HepG2 (cell line): ENCODE results near the gene MAGIX. TPM values are rescaled to one million over a fixed set of nuclear protein-coding genes. Genes with fewer than 3 reads are reported as not detected.

ENCODE experiments used
- ELF3 ChIP-seq: IDR thresholded peaks from 2 replicates; pipeline ENCODE4 v1.6.1; 2016; ENCODE audit warnings: missing genetic modification reagents, missing compliant biosample characterization
- KDM3A ChIP-seq: IDR thresholded peaks from 2 replicates; pipeline ENCODE4 v1.6.1; 2018; ENCODE audit warnings: low read depth, missing compliant biosample characterization
- NFKBIZ ChIP-seq: IDR thresholded peaks from 2 replicates; pipeline ENCODE4 v1.6.1; 2018; ENCODE audit warnings: missing genetic modification reagents, missing compliant biosample characterization
- NONO ChIP-seq, 2 experiments: fragments of 450-650 bp in 1 of 2; sonication (generic) in 1 of 2; formaldehyde crosslinking in 1 of 2; IDR thresholded peaks in 1 of 2; conservative IDR thresholded peaks in 1 of 2; 2 replicates each; pipeline versions ENCODE4 v1.6.1 to v1.8.0; 2017 to 2022; ENCODE audit warnings: mild to moderate bottlenecking in 1 of 2, missing genetic modification reagents in 1 of 2, moderate library complexity in 1 of 2
- PAX8 ChIP-seq: sonication (generic); formaldehyde crosslinking; IDR thresholded peaks from 2 replicates; pipeline ENCODE4 v1.8.0; 2022; ENCODE audit warnings: mild to moderate bottlenecking, missing genetic modification reagents, borderline replicate concordance
- PBX3 ChIP-seq: sonication (generic); formaldehyde crosslinking; IDR thresholded peaks from 2 replicates; pipeline ENCODE4 v1.8.1; 2023; ENCODE audit warnings: missing genetic modification reagents, inconsistent platforms, borderline replicate concordance
- REPIN1 ChIP-seq: sonication (generic); formaldehyde crosslinking; IDR thresholded peaks from 2 replicates; pipeline ENCODE4 v1.8.0; 2022; ENCODE audit warnings: missing genetic modification reagents, low read depth, mild to moderate bottlenecking, borderline replicate concordance
- THAP11 ChIP-seq: IDR thresholded peaks from 2 replicates; pipeline ENCODE4 v1.6.1; 2016; ENCODE audit warnings: missing biosample characterization, missing genetic modification reagents
- USF2 ChIP-seq, 2 experiments: sonication (generic) in 1 of 2; formaldehyde crosslinking in 1 of 2; IDR thresholded peaks; 2 replicates each; pipeline versions ENCODE4 v1.5.1 to v1.6.1; 2011 to 2020; ENCODE audit warnings: borderline replicate concordance in 1 of 2, low read depth in 1 of 2, low read length in 1 of 2, mild to moderate bottlenecking in 1 of 2, missing genetic modification reagents in 1 of 2, moderate library complexity in 1 of 2
- ZNF232 ChIP-seq: sonication (generic); formaldehyde crosslinking; IDR thresholded peaks from 2 replicates; pipeline ENCODE4 v1.4.0; 2020; ENCODE audit warnings: missing genetic modification reagents, borderline replicate concordance
- ZNF281 ChIP-seq: sonication (generic); formaldehyde crosslinking; IDR thresholded peaks from 2 replicates; pipeline ENCODE4 v1.4.0; 2020; ENCODE audit warnings: missing genetic modification reagents, borderline replicate concordance
- polyA plus RNA-seq, 8 experiments: library from polyadenylated mRNA; depleted of rRNA in 3 of 8; stranded (reverse) in 7 of 8; unstranded in 1 of 8; fragments of >200 nt; fragmentation: Illumina TruSeq in 4 of 8; extraction: Trizol in 4 of 8; gene quantifications; 2 replicates each; pipeline versions ENCODE4 v1.2.1 to v1.2.3, GENCODE V29; 2011 to 2016; ENCODE audit warnings: low read depth in 4 of 8, missing spikeins in 1 of 8, mixed read lengths in 1 of 8; ENCODE audit not compliant: insufficient read depth in 1 of 8
- total RNA-seq, 5 experiments: library from RNA; depleted of rRNA; stranded (reverse); fragments of >200 nt; fragmentation: Illumina TruSeq; extraction: Trizol; gene quantifications; 2 replicates each; pipeline ENCODE4 v1.2.3, GENCODE V29; 2016; ENCODE audit warnings: low read depth in 1 of 5
- TF ChIP-seq, protein P1 (sequence below): sonication (generic); formaldehyde crosslinking; IDR thresholded peaks from 2 replicates; pipeline ENCODE4 v1.4.0; 2020; ENCODE audit warnings: missing genetic modification reagents, low read depth, mild to moderate bottlenecking, borderline replicate concordance
- TF ChIP-seq, protein P2 (sequence below): sonication (generic); formaldehyde crosslinking; IDR thresholded peaks from 2 replicates; pipeline ENCODE4 v1.8.0; 2022; ENCODE audit warnings: mild to moderate bottlenecking, missing genetic modification reagents

MAGIX gene
- total and polyA plus RNA-seq, 2 of the 13 experiments (the other 11 are each of a cell fraction or from before 2014, with no cell fraction given), result 0.63 to 1.2 TPM

GRCh38 chrX:49186125-49187027, 23.8 kb downstream of the MAGIX start, which contains the start of gene PRICKLE3 (continued):
- TF ChIP-seq USF2 (IDR thresholded peaks at IDR 0.05; ENCODE audit: low read depth, low read length) (no peak), USF2 (CRISPR knock-in tag; IDR thresholded peaks at IDR 0.05; ENCODE audit: borderline replicate concordance) (peak; percentile 49; the same call in 1 of the 2 replicates), NFKBIZ (CRISPR knock-in tag) (no peak), ZNF281 (CRISPR knock-in tag) (no peak), KDM3A (0 out of 2 replicates have a peak, but pooled peaks have one; percentile 35), ELF3 (CRISPR knock-in tag) (peak; percentile 41; the same call in 1 of the 2 replicates), NONO (IDR thresholded peaks at IDR 0.05) (no peak), NONO (CRISPR knock-in tag; conservative IDR thresholded peaks at IDR 0.05) (peak; percentile 84), PBX3 (no peak), REPIN1 (CRISPR knock-in tag) (peak; percentile 36; the same call in 1 of the 2 replicates), ZNF232 (CRISPR knock-in tag) (no peak), PAX8 (CRISPR knock-in tag) (no peak), THAP11 (CRISPR knock-in tag) (peak; percentile 68)
- TF ChIP-seq, protein P1, sequence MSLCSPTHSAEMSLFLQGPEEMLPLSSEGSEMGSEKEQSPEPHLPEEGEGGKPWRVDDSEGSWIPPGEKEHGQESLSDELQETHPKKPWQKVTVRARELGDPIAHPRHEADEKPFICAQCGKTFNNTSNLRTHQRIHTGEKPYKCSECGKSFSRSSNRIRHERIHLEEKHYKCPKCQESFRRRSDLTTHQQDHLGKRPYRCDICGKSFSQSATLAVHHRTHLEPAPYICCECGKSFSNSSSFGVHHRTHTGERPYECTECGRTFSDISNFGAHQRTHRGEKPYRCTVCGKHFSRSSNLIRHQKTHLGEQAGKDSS (CRISPR knock-in tag), result peak; percentile 23; the same call in 1 of the 2 replicates
- TF ChIP-seq, protein P2, sequence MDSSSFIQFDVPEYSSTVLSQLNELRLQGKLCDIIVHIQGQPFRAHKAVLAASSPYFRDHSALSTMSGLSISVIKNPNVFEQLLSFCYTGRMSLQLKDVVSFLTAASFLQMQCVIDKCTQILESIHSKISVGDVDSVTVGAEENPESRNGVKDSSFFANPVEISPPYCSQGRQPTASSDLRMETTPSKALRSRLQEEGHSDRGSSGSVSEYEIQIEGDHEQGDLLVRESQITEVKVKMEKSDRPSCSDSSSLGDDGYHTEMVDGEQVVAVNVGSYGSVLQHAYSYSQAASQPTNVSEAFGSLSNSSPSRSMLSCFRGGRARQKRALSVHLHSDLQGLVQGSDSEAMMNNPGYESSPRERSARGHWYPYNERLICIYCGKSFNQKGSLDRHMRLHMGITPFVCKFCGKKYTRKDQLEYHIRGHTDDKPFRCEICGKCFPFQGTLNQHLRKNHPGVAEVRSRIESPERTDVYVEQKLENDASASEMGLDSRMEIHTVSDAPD (CRISPR knock-in tag), result no peak
